Thyroid gland (tissue), 4 donors: ENCODE results near the gene ABHD2.

ENCODE experiments used
- CTCF ChIP-seq, 6 experiments: fragments of 200-600 bp in 3 of 6; fragments of 450-650 bp in 3 of 6; sonication (generic) in 3 of 6; IDR thresholded peaks; one replicate each; pipeline ENCODE4 v1.5.1; 2016 to 2019; ENCODE audit warnings: antibody characterized with exemption in 6 of 6, mild to moderate bottlenecking in 2 of 6, inconsistent platforms in 1 of 6, moderate library complexity in 1 of 6
- POLR2A ChIP-seq, 2 donors: fragments of 450-650 bp; IDR thresholded peaks; one replicate each; pipeline ENCODE4 v1.6.1; 2017; ENCODE audit warnings: antibody characterized with exemption in 2 of 2, mild to moderate bottlenecking in 2 of 2, moderate library complexity in 1 of 2

- no peak for TF ChIP-seq CTCF (IDR thresholded peaks at IDR 0.05)
- TF ChIP-seq POLR2A (IDR thresholded peaks at IDR 0.05), result no peak
Measured at GRCh38 chr15:89155122-89155521, 66.9 kb downstream of the ABHD2 start.
